Skeletal muscle cell (primary cell): ENCODE data around the gene NFIL3.
A peak's percentile ranks its signal among the peaks of the same experiment; 100 is the strongest.

Experiments used
- DNase-seq: peaks from one replicate; pipeline ENCODE4 v3.0.0-alpha.2; 2010; ENCODE audit warnings: low read depth
- H3K4me3 ChIP-seq: 2 replicates; pipeline ENCODE4 v1.5.1; 2011; ENCODE audit warnings: low read depth, mild to moderate bottlenecking, control low read depth, low read length, moderate library complexity

NFIL3 gene

GRCh38 chr9:91424403-91425176 is 958 bp upstream of the NFIL3 start:
- peak; percentile 83 for DNase-seq
- H3K4me3 ChIP-seq = peak overlapping the region; percentile 82

DNA sequence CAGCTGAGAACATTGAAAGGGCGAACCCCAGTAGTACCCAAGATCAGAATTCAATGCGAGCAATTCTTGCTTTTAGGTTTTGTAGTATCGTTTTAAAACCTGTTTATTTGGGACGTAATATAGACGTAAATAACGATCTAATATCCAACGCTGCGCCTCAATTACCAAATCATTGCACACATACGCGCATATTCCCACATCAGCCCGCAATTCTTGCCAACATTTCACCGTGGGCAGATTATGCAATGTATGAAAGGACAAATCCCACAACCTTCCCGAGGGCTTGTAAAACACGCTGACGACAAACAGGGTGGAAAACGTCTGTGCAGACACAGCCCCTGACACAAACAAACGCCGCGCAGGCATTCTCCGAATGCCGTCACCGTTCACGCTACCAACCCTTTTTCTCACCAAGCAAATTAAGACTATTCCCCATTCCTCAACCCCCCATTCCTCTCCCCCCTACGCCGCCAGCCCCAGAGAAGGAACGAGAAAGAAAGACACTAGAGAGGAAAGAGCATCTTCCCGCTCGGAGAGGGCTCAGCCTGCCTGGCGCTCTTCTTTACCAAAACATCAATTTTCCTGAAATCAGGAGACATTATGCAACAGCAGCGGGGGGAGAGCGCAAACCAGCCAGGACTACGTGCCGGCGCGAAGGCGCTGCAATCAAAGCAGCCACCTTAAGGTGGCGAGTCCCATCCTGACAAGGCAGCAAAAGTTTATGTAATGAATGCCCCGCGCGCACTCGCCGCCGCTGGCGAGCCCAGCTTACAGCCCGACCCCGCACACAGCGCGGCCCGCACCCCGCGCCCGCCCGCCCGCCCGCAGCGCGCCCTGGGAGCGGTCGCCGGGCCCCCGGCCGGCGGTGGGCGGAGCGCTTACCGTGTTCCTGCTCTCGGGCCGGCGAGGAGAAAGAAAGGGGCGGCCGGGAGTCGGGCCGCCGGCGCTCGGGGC is 597 bp downstream of the NFIL3 start:
- peak; percentile 72 for DNase-seq
- H3K4me3 ChIP-seq = peak overlapping the region; percentile 76

GRCh38 chr9:91421971-91422757 is 1.5 kb downstream of the NFIL3 start:
- peak overlapping the region; percentile 76 for H3K4me3 ChIP-seq
- no peak for DNase-seq

GRCh38 chr9:91421128-91421765 is 2.4 kb downstream of the NFIL3 start:
- H3K4me3 ChIP-seq = peak overlapping the region; percentile 76
- DNase-seq = no peak

DNA sequence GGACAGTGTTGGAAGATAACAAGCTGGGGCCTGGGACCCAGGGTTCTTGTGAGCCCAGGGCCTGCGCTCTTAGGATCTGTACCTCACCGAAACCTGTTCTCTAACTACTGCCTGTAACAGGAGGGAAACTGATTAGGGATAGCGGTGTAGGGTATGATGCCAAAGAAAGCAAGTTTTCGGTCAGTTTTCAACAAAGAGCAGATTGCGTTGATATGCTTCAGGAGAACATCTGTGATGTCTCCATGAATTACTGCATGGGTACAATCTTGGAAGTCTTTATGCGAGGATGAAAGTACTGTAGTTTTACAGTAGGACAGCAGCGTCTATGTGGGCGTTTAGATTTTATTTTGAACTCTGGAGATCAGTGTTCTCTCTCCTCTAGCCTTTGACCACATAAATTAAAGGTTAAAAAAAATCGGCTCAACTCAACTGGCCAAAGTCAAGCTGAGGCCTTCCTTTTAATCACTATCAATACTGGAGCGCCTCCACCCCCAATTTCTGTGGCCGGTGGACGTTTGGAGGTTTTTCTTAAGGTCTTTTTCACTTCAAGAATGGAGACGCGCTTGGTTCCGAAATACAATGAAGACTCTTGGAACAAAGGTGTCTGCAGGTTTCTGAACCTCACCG is 3.0 kb downstream of the NFIL3 start:
- H3K4me3 ChIP-seq = peak overlapping the region; percentile 76
- no peak for DNase-seq

- H3K4me3 ChIP-seq = peak overlapping the region; percentile 76
- DNase-seq = peak; percentile 89
Observed at GRCh38 chr9:91419222-91420191, 4.1 kb downstream of the NFIL3 start.

GRCh38 chr9:91418215-91418610 is 5.4 kb downstream of the NFIL3 start:
- H3K4me3 ChIP-seq = no peak overlapping the region
- DNase-seq = no peak

- no peak for DNase-seq
- no peak overlapping the region for H3K4me3 ChIP-seq
Observed at GRCh38 chr9:91417602-91418214, 5.9 kb downstream of the NFIL3 start.

GRCh38 chr9:91416096-91416712 is 7.4 kb downstream of the NFIL3 start:
- no peak overlapping the region for H3K4me3 ChIP-seq
- no peak for DNase-seq

DNA sequence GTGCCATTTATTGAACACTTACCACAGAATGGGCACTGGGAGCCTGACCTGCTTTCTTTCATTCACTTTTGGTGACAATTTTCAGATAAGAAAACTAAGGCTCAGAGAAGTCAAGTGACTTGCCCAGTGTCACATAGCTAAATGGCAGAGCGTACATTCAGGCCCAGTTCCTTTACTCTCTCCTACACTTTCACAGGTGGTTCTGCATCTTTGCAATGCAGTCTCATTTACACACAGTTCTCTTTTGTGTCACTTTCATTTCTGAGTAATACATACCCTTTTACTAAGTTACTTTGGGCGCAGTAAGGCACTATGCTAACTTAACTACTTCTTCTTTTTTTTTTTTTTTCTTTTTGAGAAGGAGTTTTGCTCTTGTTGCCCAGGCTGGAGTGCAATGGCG is 8.3 kb downstream of the NFIL3 start:
- DNase-seq = no peak

GRCh38 chr9:91412941-91413340 is 10.7 kb downstream of the NFIL3 start:
- DNase-seq = no peak
- H3K4me3 ChIP-seq = no peak overlapping the region

More for the DNA sequence above, 8.3 kb downstream of the NFIL3 start:
- no peak overlapping the region for H3K4me3 ChIP-seq

DNA sequence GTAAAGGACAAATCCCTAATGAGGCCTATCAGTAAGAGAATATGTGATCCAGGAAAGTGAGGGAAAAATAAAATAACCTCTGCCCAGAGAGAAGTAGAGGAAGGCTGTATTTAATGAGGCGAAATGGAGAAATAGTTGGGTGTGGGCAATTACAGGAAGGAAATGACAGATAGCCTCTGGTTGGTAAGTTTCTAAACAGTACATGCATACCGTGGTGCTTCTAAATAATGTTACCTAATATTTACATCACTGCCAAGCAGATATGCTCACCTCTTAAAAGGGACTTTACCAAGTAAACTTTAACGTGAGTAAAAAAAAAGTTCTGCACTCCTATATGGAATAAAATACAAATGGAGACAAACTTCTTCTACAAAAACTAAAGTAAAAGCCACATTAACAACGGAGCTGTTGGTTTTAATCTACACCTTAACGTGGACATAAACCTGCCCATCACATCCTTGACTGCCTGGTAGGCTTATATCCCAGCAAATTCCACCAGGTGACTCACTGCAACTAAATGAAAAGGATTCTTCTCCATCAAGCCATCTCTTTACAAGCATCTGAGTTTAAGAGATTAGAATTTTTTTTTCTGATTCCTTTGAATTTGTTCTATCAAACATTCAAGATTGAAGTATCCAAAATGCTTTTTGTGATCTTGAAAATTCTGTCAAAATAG is 12.4 kb downstream of the NFIL3 start:
- no peak for DNase-seq
- H3K4me3 ChIP-seq = no peak overlapping the region

DNA sequence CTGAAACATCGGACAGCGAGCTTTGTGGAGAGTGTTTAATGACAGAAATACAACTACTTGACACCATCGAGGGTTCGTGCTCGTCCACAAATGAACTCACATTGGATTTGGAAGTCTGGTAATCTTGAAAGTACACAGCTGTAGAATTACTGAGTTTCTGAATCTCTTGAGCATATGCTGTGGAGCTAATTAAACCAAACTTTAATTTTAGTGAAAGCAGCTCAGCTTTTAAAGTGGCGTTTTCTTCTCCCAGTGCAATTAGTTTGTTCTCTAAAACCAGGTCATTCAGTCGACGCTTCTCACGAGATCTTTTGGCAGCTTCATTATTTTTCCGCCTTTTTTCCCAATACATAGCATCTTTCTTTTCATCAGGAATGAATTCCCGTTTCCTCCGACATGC is 13.5 kb downstream of the NFIL3 start:
- H3K4me3 ChIP-seq = no peak overlapping the region

GRCh38 chr9:91408475-91408874 is 15.2 kb downstream of the NFIL3 start:
- no peak for DNase-seq
- H3K4me3 ChIP-seq = no peak overlapping the region

More for the DNA sequence above, 13.5 kb downstream of the NFIL3 start:
- no peak for DNase-seq

DNA sequence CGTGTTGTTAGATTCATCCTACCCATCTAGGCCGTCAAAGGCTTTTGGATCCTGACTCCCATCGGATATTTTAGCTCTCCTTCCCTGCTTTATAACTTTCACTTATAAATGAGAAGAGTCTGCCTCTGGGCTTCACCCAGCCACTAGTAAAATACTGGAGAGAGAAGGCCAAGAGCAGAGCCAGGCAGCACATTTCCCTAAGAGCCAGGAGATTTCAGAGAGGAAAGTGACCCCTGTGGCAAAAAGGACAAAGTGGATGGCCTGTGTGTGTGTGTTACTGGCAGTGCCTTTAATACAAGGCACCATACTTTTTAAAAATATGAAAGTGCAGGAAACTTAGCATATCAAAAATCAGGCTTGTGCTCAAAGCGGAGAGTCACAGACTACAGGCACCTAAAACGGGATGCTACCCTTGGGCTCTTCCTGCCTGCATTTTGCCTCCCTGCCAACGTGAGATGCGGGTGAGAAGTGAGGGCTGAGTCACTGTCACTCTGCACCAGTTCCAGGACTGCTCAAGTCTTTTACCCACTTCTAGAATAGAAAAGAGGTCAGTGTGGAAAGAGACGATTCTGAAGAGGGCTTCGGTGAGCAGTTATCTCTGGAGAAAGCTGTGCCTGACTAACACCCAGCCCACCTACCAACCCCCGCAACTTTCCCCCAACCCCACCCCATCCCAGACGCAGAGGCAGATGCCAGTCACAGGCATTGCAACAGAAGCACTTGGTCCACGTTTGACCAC is 15.9 kb downstream of the NFIL3 start:
- no peak for DNase-seq
- H3K4me3 ChIP-seq = no peak overlapping the region
